ELF-1 (cell line): Measurements from ENCODE around the gene MFSD6.
"Not testable (repeated sequence)": the region's sequence is repeated elsewhere in the genome, so short reads cannot be mapped to it uniquely, and the experiment has no call there.

Source experiments
- DNase-seq: peaks from one replicate; pipeline ENCODE4 v3.0.0-alpha.2; 2016; ENCODE audit warnings: low read depth, low spot score

Gene MFSD6

GRCh38 chr2:190462181-190462580 is 54.0 kb downstream of the MFSD6 start:
- DNase-seq, result no peak

GRCh38 chr2:190462611-190463010 is 54.5 kb downstream of the MFSD6 start:
- DNase-seq, result no peak

- no peak for DNase-seq
These were observed 56.9 kb downstream of the MFSD6 start for GRCh38 chr2:190465060-190465459.

GRCh38 chr2:190466819-190467446 is 58.8 kb downstream of the MFSD6 start:
- no peak for DNase-seq

- DNase-seq, result no peak
These were observed 59.5 kb downstream of the MFSD6 start for GRCh38 chr2:190467575-190468083.

GRCh38 chr2:190468354-190468753 is 60.2 kb downstream of the MFSD6 start:
- DNase-seq, result not testable (repeated sequence)

GRCh38 chr2:190468814-190469569 is 60.8 kb downstream of the MFSD6 start:
- no peak for DNase-seq

GRCh38 chr2:190469771-190470170 is 61.6 kb downstream of the MFSD6 start:
- DNase-seq, result no peak

GRCh38 chr2:190470256-190470826 is 62.2 kb downstream of the MFSD6 start:
- DNase-seq, result no peak

- no peak for DNase-seq
These were observed 69.7 kb downstream of the MFSD6 start for GRCh38 chr2:190477661-190478454.

GRCh38 chr2:190478572-190479195 is 70.5 kb downstream of the MFSD6 start:
- DNase-seq, result no peak

- no peak for DNase-seq
These were observed 73.2 kb downstream of the MFSD6 start for GRCh38 chr2:190481339-190481738.

- DNase-seq, result no peak
These were observed 74.3 kb downstream of the MFSD6 start for GRCh38 chr2:190482451-190482850.

GRCh38 chr2:190486037-190486623 is 78.0 kb downstream of the MFSD6 start:
- no peak for DNase-seq

- no peak for DNase-seq
These were observed 80.5 kb downstream of the MFSD6 start for GRCh38 chr2:190488516-190489233.

- no peak for DNase-seq
These were observed 81.3 kb downstream of the MFSD6 start for GRCh38 chr2:190489475-190489874.

- DNase-seq, result no peak
These were observed 82.3 kb downstream of the MFSD6 start for GRCh38 chr2:190490502-190490901.

- no peak for DNase-seq
These were observed 84.9 kb downstream of the MFSD6 start for GRCh38 chr2:190493095-190493494.

- DNase-seq, result not testable (repeated sequence)
These were observed 86.6 kb downstream of the MFSD6 start for GRCh38 chr2:190494600-190495227.

GRCh38 chr2:190497428-190497827 is 89.3 kb downstream of the MFSD6 start:
- no peak for DNase-seq
